ENCODE measurements around the gene DAPK2. TPM values are rescaled to one million over a fixed set of nuclear protein-coding genes. Genes with fewer than 3 reads are reported as not detected.
"Not testable (repeated sequence)": the region's sequence is repeated elsewhere in the genome, so short reads cannot be mapped to it uniquely, and the experiment has no call there.

Gene DAPK2
- total and polyA plus RNA-seq, 2 donors from 2014 or later: 3.0 to 3.8 TPM

DNA sequence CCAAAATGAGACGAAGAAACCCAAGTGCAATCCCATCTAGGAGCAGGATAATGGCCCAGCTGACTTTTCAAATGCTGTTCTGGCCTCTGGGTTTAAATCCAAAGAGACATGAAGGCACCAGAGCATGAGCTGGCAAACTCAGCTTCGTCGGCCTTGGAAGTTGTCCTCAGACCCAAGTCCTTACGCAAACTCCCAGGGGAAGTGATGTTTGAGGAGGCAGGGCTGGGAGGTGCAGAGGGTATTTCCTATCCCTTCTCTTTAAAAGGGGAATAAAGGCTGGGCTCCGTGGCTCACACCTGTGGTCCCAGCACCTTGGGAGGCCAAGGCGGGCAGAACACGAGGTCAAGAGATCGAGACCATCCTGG, 143.6 kb downstream of the DAPK2 start:
- Histone ChIP-seq H3K4me1 (ENCODE audit: control insufficient read depth in 2 of 3, insufficient read depth in 2 of 3, low read depth in 1 of 3, low read length in 3 of 3) (no peaks in the 10 kb centered on the region), H3K9ac (ENCODE audit: low read length in 3 of 3) (no peak overlapping the region), H3K27ac (ENCODE audit: low read depth in 2 of 2, low read length in 2 of 2) (no peak overlapping the region), H3K36me3 (ENCODE audit: control insufficient read depth in 2 of 3, insufficient read depth in 3 of 3, low read length in 3 of 3) (no peaks in the 10 kb centered on the region), H3K27me3 (ENCODE audit: control insufficient read depth, insufficient read depth, low read length) (no peaks in the 10 kb centered on the region), H3K9me3 (ENCODE audit: control insufficient read depth in 2 of 3, insufficient read depth in 1 of 3, low read length in 3 of 3) (no peaks in the 10 kb centered on the region), H3K4me3 (ENCODE audit: low read length in 3 of 3) (no peak overlapping the region)
- no peak for TF ChIP-seq CTCF (IDR thresholded peaks at IDR 0.05; ENCODE audit: borderline replicate concordance, extremely low read depth, insufficient read depth)
- FAIRE-seq: no peak
- no peak for DNase-seq
- intact Hi-C loops (cut with DNase I): no loop called here

DNA sequence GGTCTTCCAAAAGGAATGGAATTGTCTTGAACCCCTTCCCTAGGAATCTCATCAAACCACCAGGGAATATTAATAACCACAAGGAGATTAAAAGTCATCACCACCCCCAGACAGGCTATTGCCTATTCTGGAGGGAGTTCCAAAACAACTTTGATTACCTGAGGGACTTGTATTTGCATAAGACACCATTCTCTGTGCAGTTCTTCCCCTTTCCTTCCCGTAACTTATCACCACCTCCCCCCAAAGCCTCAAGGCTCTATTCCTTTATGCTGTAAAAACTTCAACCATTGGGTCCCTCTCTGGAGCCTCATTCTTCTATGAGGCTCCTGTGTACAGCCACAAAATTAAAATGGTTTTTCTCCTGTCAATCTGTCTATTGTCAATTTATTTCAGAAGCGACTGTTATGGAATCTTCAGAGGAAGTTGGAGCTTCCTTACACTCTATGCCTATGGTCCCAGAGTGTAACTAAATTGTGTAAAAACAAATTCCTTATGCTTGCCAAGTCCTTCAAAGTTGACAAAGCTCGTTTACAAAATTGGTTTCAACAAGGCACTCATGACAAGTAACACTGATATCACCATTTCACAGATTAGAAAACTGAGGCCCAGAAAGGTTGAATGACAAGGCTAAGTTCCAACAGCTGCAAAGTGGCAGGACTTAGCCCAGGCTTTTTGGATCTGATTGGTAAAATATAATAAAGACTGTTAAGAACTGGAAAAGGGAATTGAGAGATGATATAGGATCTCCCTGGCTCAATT, 144.2 kb downstream of the DAPK2 start:
- TF ChIP-seq CTCF (IDR thresholded peaks at IDR 0.05; ENCODE audit: borderline replicate concordance, extremely low read depth, insufficient read depth): no peak
- Histone ChIP-seq H3K9ac (ENCODE audit: low read length in 3 of 3) (no peak overlapping the region), H3K9me3 (ENCODE audit: control insufficient read depth in 2 of 3, insufficient read depth in 1 of 3, low read length in 3 of 3) (no peaks in the 10 kb centered on the region), H3K4me3 (ENCODE audit: low read length in 3 of 3) (no peak overlapping the region), H3K36me3 (ENCODE audit: control insufficient read depth in 2 of 3, insufficient read depth in 3 of 3, low read length in 3 of 3) (no peaks in the 10 kb centered on the region), H3K27me3 (ENCODE audit: control insufficient read depth, insufficient read depth, low read length) (no peaks in the 10 kb centered on the region), H3K27ac (ENCODE audit: low read depth in 2 of 2, low read length in 2 of 2) (no peak overlapping the region), H3K4me1 (ENCODE audit: control insufficient read depth in 2 of 3, insufficient read depth in 2 of 3, low read depth in 1 of 3, low read length in 3 of 3) (peaks cover 0 to 1% (median 0%) of the 10 kb centered on the region in 3 donors)
- no peak for DNase-seq
- FAIRE-seq: no peak
- intact Hi-C loops (cut with DNase I): no loop called here

GRCh38 chr15:63900306-63900705, 146.0 kb downstream of the DAPK2 start:
- Histone ChIP-seq H3K27ac (ENCODE audit: low read depth in 2 of 2, low read length in 2 of 2) (no peak overlapping the region), H3K9ac (ENCODE audit: low read length in 3 of 3) (no peak overlapping the region), H3K27me3 (ENCODE audit: control insufficient read depth, insufficient read depth, low read length) (no peaks in the 10 kb centered on the region), H3K4me3 (ENCODE audit: low read length in 3 of 3) (no peak overlapping the region), H3K4me1 (ENCODE audit: control insufficient read depth in 2 of 3, insufficient read depth in 2 of 3, low read depth in 1 of 3, low read length in 3 of 3) (peaks cover 0 to 6% (median 0%) of the 10 kb centered on the region in 3 donors), H3K9me3 (ENCODE audit: control insufficient read depth in 2 of 3, insufficient read depth in 1 of 3, low read length in 3 of 3) (no peaks in the 10 kb centered on the region), H3K36me3 (ENCODE audit: control insufficient read depth in 2 of 3, insufficient read depth in 3 of 3, low read length in 3 of 3) (no peaks in the 10 kb centered on the region)
- DNase-seq (no peak), FAIRE-seq (no peak)
- intact Hi-C loops (cut with DNase I): no loop called here
- TF ChIP-seq CTCF (IDR thresholded peaks at IDR 0.05; ENCODE audit: borderline replicate concordance, extremely low read depth, insufficient read depth): no peak

- peak in 1 of 5 donors; percentile 24 for DNase-seq
- not testable (repeated sequence) for FAIRE-seq; H3K36me3 ChIP-seq (ENCODE audit: control insufficient read depth in 2 of 3, insufficient read depth in 3 of 3, low read length in 3 of 3); H3K4me1 ChIP-seq (ENCODE audit: control insufficient read depth in 2 of 3, insufficient read depth in 2 of 3, low read depth in 1 of 3, low read length in 3 of 3); H3K9me3 ChIP-seq (ENCODE audit: control insufficient read depth in 2 of 3, insufficient read depth in 1 of 3, low read length in 3 of 3); H3K27me3 ChIP-seq (ENCODE audit: control insufficient read depth, insufficient read depth, low read length); H3K9ac ChIP-seq (ENCODE audit: low read length in 3 of 3); H3K4me3 ChIP-seq (ENCODE audit: low read length in 3 of 3); H3K27ac ChIP-seq (ENCODE audit: low read depth in 2 of 2, low read length in 2 of 2)
- intact Hi-C loops (cut with DNase I): loop anchor here (10.0 kb wide), 1 partner anchor 145 kb away; no protein-coding TSS in a partner anchor
Observed at GRCh38 chr15:63899606-63900005, 146.7 kb downstream of the DAPK2 start.

Measured in kidney (tissue), 14 donors.